ENCODE results near the gene MAML3.

MAML3 gene

DNA sequence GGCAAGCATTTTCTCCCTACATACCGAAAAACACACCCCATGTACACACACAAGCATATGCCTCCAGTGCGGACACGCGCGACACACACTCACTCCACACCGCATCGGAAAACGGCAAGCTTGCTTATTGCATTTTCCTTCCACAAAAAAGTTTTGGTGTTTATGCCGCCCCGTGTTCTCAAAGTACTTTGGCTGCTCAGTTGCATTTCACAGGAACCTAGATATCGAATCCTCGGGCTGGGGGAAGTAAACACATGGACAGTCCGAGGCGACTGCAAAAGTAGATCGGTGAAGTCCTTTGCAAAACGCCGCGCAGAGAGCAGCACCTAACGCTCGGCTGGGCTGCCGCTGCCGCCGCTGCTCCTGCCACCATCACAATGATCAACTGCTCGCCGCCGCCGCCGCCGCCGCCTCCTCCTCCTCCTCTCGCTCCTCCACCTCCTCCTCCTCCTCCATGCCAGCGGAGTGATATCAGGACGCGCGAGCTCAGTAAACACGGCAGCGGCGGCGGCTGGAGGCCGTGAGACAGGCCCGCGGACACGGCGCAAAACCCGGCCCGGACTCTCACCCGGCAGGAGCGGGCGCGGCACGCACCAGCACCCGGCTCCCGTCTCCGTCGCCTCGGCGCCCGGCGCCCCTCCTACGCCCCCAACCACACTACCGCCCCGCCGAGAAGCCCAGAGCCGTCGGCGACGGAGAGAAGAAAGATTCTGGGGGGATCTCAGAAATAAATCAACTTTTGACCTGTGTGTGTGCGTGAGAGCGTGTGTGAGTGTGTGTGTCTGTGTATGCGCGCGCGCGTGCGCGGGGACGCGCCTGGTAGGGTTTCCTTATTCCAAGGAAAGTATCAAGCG is at the start of gene MAML3:
TSS of gene MAML3 (minus strand) at position 467 of the 854 bp plus-strand sequence. CDS start 857 bp downstream, outside the sequence.
- DNase-seq (ENCODE audit: low read depth), result peak; percentile 88

DNA sequence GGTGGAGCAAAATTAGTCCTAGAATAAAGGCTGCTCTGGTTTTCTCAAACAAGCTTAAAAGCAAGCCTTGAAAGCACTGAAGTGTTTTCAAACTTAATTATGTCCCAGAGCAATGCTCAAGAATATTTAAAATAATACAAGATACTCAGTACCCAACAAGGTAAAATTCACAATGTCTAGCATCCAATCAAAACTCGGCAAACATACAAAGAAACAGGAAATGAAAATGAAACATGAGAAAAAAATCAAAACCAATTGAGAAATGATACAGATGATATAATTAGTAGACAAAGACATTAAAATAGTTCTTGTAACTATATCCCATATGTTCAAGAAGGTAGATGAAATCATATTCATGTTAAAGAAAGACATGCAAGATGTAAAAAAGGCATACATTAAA is 45.0 kb upstream of the MAML3 start:
- DNase-seq (ENCODE audit: low read depth), result no peak

GRCh38 chr4:140195806-140196205 is 41.8 kb upstream of the MAML3 start:
- no peak for DNase-seq (ENCODE audit: low read depth)

GRCh38 chr4:140189805-140190204 is 35.8 kb upstream of the MAML3 start:
- DNase-seq (ENCODE audit: low read depth), result no peak

- DNase-seq (ENCODE audit: low read depth), result peak; percentile 23
Measured at GRCh38 chr4:140188975-140189374, 35.0 kb upstream of the MAML3 start.

- DNase-seq (ENCODE audit: low read depth), result no peak
Measured at GRCh38 chr4:140187316-140187695, 33.3 kb upstream of the MAML3 start.

- DNase-seq (ENCODE audit: low read depth), result peak; percentile 22
Measured at GRCh38 chr4:140186651-140187315, 32.8 kb upstream of the MAML3 start.

DNA sequence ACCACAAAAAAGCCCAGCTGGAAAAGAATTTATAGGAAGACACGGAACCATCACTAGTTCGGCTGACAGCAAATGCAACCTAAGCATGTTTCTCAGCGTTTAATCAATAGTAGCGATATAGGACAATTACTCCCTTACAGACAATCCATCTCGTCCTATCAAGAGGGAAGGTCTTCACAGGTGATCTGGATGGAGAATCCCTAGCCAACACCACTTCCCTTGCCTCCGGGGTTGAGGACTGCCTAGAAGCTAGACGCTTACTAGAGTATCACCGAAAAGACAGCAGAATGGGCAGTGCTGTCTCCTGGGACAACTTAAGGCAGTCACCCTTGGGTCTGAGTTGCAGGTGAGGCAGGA is 32.1 kb upstream of the MAML3 start:
- DNase-seq (ENCODE audit: low read depth), result no peak

- DNase-seq (ENCODE audit: low read depth), result no peak
Measured at GRCh38 chr4:140185412-140186081, 31.6 kb upstream of the MAML3 start.

DNA sequence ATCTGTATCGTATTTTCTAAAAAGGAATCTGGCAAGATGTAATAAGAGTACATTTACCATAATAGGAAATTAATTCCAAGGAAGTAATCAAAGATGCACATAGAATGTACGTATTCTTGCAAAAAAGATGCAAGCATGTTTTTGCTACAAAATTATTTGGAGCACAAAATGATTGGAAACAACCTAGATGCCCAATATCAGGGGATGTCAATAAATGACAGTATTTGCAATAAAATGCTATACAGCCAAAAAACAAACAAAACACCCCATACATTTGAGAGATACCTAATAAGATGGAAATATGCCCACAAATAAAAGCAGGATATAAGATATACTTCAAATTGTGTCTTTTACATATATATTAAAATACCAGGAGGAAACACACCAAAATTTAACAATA is 29.3 kb upstream of the MAML3 start:
- DNase-seq (ENCODE audit: low read depth), result no peak

- DNase-seq (ENCODE audit: low read depth), result no peak
Measured at GRCh38 chr4:140180577-140180976, 26.6 kb upstream of the MAML3 start.

- no peak for DNase-seq (ENCODE audit: low read depth)
Measured at GRCh38 chr4:140176735-140177134, 22.8 kb upstream of the MAML3 start.

DNA sequence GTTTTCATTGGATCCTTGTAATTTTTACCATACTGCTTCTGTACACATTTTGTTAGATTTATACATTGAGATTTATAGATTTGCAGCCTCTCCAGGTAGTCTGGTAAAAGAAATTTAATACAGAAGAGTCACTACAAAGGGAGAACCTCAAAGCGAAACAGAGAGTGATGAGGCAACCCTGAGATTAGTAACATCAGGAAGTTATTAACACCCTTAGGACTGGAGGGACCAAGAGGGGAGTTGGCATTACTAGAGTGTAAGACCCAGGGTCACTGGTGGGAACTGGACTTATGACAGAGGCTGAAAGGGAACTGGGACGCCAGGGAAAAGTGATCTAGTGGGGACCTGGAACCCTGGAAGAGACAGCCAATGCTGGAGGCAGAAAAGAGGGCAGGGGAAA is 20.6 kb upstream of the MAML3 start:
- DNase-seq (ENCODE audit: low read depth), result no peak

- no peak for DNase-seq (ENCODE audit: low read depth)
Measured at GRCh38 chr4:140172960-140173359, 19.0 kb upstream of the MAML3 start.

- no peak for DNase-seq (ENCODE audit: low read depth)
Measured at GRCh38 chr4:140170299-140170698, 16.3 kb upstream of the MAML3 start.

DNA sequence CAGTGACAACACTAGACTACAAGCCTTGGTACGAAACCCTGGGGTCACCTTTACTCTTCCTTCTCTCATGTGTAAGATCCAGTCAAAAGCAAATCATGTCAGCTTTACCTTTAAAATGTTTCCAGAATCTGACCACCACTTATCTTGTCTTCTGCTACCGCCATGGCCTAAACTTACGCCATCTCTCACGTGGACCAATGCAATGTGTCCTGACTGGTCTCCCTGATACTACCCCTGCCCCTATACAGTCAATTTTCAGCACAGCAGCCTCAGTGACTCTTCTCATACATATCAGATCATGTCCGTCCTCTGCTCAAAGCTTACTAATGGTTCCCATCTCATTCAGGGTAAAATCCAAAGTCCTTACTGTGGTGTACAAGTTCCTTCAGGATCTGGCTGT is 15.0 kb upstream of the MAML3 start:
- no peak for DNase-seq (ENCODE audit: low read depth)

GRCh38 chr4:140168474-140168873 is 14.5 kb upstream of the MAML3 start:
- DNase-seq (ENCODE audit: low read depth), result no peak

DNA sequence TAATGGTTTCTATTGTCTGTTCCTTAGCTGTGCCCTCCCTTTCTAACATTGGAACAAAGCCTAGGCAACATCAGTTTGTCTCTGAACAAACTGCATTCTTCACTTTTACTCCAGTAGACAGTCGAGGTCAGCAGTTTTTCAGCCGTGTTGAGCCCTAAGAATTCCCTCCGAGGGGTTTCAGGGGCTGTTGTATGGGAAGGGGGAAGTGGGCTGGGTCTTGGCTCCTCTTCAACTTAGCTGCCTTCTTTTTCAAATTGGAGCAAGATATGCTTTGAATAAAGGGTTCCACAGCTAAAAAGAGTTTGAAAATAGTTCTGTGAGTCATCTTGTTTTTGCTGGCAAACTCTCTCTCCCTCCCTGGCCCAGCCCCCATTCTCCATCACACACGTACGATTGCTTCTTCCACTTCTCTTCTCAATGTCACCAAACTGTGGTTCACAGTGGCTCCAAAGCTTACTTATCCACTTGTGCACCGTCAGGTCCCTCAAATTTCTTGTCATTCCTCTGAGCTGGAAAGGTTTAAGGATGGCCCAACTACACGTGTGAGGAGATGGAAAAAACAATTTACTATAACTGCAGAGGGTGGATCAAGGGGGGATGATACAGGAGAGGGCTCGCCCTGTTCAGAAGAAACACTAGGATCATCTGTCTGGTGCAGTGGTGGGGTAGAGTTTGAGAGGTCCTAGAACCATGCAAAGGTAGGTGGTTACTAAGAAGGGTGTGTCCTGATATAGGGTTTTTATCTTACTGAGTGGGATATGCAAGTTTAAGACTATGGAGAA is 9.2 kb upstream of the MAML3 start:
- DNase-seq (ENCODE audit: low read depth), result no peak

DNA sequence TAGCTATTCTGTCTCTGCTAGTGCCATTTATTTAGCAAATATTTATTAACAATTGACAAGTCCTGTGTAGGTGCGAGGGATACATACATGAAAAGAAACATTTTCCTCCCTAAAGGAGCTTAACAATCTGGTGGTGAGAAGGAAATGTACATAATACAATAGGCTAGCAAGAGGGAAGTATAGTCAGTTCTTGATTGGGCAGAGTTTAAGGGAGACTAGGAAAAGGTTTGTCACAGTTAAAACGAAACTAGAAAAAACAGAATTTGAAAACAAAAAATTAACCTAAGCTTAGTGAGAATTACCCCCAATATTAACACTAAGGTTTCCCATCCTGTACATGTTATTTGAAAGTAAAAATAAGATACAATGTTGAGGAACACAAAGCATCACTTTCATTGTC is 8.6 kb upstream of the MAML3 start:
- DNase-seq (ENCODE audit: low read depth), result no peak

GRCh38 chr4:140158365-140159030 is 4.5 kb upstream of the MAML3 start:
- no peak for DNase-seq (ENCODE audit: low read depth)

DNA sequence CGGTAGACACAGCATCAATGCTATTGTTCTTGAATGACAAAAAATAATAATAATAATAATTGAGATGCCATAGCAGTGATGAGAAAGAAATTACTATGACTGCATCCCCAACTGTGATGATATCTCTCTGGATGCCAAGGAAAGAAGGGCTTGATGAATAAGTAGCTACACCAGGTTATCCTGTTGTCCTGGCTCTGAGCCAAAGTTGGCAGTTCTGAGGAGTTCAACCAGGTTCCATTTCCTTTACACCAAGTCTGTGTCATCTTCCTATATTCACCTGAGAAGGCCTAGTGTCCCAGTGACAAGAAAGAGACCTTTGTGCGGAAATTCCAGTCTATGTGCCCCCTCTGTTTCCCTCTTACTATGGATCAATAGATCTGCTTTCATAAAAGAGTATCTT is 3.4 kb upstream of the MAML3 start:
- DNase-seq (ENCODE audit: low read depth), result no peak

All from GM04504 (cell line).